HG03520 (cell line): ENCODE measurements around the gene PIK3CA.
"Not testable (repeated sequence)": the region's sequence is repeated elsewhere in the genome, so short reads cannot be mapped to it uniquely, and the experiment has no call there.

Source experiments
- ATAC-seq: cut with Tn5 transposase; IDR thresholded peaks from one replicate; pipeline ENCODE4 v1.9.1; 2021; ENCODE audit warnings: mild to moderate bottlenecking, moderate library complexity; ENCODE audit not compliant: unreplicated experiment

The PIK3CA gene

GRCh38 chr3:179260949-179261765 is 113.0 kb downstream of the PIK3CA start:
- peak; percentile 81 for ATAC-seq

GRCh38 chr3:179263134-179263533 is 115.0 kb downstream of the PIK3CA start:
- ATAC-seq = no peak

DNA sequence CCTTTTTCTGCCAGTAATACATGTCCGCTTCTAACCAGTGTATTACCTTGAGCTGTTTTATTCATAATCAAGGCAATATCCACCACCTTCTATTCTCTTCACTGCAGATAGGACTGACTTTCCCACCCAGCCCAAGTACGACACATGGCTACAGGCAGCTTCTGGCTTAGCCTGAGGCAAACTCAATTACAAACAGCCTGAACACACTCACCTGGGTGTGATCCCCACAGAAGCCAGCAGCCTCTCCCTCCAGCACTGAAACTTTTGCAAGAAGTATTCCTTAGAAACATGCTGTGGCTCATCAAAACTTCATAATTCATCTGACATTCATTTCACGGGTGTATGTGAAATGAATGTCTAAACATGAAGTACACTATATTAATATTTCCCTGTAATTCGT is 116.3 kb downstream of the PIK3CA start:
- no peak for ATAC-seq

DNA sequence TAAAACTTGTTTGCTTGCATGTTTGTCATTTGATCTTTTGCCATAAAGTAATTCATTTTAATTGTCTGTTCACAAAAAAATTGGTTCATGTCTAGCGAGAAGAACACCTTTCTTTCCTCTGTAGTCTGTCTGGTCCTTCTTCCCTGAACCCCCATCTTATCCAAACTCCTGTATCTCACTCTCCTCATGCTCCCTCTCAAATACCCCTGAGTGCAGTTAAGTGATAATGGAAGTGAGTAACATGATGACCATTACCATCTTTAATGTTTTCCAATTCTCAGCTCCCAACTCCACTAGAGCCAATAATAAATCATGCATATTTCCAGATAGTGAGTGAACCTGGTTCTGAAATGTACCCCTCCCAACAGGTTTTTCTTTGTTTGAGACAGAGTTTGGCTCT is 116.9 kb downstream of the PIK3CA start:
- ATAC-seq = no peak

DNA sequence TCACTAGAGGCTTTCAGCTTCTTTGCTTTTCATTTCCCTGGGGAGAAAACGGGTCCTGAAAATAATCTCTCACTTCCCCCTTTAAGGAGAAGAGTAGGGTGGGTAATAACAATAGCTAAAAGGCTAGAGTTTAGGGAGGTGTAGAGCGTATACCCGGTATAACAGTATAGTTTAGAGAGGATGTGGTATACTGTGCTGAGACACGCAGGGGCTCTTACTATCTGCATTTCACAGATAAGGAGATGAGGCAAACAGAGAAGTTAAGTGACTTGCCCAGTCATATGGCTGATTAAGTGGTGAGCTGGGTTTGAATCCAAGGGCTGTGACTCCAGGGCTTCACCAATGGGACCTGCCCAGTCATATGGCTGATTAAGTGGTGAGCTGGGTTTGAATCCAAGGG is 117.7 kb downstream of the PIK3CA start:
- ATAC-seq = peak; percentile 54

DNA sequence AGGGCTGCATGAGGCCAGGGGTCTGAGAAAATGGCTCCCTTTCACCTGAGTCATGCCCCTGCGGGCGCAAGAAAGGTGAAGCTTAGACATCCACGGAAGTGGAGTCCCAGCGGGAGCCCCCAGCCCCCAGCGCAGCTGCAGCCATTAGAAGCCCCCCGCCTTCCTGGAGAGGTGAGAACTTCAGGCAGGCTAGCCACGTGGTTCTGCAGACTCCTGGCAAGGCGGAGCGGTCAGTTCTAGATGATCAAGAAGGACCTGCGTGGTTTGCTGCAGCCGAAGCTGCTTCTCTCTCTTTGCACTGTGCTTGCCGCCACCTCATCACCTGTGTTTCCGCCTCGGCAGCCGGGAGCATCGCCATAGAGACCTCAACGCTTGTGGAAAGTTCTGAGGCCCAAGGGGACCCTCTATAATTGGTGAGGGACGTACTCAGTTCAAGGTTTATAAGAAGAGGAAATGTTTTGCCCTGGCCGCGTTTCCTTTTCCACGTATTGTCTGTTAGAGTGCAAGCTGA is 118.6 kb downstream of the PIK3CA start:
- ATAC-seq = no peak

DNA sequence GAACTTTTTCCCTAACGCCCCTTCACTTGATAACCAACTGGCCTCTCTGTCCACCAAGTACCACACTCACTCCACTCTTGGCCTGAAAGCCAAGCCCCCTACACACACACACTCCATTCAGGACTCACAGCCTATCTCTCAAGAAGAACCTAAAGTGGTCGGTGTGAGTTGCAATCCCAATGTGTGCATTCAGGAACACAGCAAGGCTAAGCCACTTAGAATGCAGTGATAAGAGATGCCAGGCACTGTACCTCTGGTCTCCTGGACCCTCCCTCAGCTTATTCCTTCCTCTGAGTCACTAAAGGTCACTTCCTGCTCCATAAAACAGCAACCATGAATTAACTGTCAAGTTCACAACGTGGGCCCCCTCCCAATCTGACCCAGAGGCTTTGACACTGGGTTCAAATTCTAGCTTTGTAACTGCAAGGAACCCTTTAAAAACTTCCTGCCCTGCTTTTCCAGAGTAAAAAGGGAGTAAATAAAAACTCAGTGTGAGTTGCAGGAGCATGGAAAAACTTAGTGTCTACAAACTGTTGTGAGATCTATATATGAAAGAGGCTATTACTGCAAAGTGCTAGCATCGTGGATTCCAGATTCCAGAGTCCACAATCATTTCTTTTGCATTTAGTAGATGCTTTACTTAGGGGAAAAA is 120.4 kb downstream of the PIK3CA start:
- ATAC-seq = no peak

DNA sequence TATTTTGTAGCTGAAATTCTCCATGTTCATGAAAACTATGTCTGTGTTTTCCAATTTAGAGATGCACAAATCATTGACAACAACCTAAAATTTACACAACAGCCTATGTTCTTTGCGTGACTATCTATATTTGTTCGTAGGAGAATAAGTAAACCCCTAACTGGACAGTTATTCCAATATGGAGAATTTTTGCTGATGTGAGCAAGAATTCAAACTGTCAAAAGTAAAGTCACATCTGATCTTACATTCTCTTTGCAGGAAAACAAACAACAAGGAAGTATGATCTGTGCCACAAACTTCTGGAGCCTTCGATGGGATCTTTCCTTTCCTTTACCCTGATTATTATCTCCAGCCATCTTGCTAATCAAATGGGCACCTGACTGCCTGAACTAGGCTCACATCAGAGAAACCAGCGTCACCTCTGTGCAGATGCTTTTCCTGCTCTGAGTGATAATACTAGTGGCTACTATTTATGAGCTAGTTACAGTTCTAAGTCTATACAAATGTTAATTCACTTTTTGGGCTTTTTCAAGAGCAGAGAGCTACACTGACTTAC is 121.1 kb downstream of the PIK3CA start:
- ATAC-seq = no peak

GRCh38 chr3:179272385-179272784 is 124.2 kb downstream of the PIK3CA start:
- no peak for ATAC-seq

DNA sequence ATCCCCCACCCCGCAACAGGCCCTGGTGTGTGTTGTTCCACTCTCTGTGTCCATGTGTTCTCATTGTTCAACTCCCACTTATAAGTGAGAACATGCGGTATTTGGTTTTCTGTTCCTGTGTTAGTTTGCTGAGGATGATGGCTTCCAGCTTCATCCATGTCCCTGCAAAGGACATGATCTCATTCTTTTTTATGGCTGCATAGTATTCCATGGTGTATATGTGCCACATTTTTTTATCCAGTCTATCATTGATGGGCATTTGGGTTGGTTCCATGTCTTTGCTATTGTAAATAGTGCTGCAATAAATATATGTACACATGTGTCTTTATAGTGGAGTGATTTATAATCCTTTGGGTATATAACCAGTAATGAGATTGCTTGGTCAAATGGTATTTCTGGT is 126.3 kb downstream of the PIK3CA start:
- not testable (repeated sequence) for ATAC-seq

- ATAC-seq = no peak
Observed at GRCh38 chr3:179276001-179276400, 127.8 kb downstream of the PIK3CA start.

- no peak for ATAC-seq
Observed at GRCh38 chr3:179276743-179277142, 128.6 kb downstream of the PIK3CA start.

DNA sequence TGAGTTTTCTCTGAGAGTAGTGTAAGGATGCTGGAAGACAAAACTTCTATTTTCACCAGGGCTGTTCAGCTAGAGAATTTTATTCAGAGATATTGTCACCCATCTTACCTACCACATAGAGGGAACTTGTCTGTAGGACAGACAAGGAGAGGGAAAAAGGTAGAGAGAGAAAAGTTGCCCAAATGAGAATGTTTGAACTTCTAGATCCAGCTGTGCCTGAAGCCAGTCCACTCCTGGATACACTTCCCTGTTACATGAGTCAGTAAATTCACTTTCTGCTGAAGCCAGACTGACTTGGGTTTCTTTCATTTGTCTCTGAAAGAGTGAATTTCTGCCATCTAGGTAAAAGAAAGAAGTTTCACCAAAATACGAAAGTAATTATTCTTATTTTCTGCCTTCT is 130.0 kb downstream of the PIK3CA start:
- ATAC-seq = no peak

- no peak for ATAC-seq
Observed at GRCh38 chr3:179278932-179279693, 131.0 kb downstream of the PIK3CA start.

- ATAC-seq = no peak
Observed at GRCh38 chr3:179279837-179280236, 131.7 kb downstream of the PIK3CA start.

DNA sequence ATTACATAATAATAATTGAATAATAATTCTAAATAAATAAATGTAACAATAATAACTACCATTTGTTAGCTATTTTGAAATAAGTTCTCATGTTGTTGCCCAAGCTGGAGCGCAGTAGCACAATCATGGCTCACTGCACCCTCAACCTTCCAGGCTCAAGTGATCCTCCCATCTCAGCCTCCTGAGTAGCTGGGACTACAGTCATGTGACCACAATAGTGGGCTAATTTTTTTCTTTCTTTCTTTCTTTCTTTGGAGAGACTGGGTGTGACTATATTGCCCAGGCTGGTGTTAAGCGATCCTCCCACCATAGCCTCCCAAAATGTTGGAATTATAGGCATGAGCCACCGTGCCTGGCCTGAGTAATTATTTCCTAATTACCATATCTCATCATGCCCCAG is 133.7 kb downstream of the PIK3CA start:
- ATAC-seq = no peak

- no peak for ATAC-seq
Observed at GRCh38 chr3:179286331-179286730, 138.2 kb downstream of the PIK3CA start.

DNA sequence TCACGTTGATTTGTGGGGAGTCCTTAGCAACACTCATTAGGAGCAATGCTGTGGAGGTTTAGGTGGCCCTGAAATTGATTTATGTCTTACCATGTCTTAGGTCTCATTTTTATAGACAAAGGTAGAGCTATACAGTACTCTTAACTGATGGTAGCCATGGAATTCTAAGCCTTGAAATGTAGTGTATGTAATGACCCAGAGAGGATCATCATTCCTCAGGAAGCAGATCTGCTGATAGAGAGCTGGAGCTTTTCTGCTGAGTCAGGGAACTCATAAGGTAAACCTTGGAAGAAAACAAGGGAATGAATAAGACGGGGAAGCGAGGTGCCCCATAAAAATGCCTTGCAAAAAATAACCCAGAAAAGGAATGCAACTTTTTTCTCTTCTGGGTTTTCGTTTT is 140.7 kb downstream of the PIK3CA start:
- no peak for ATAC-seq

- no peak for ATAC-seq
Observed at GRCh38 chr3:179289295-179289694, 141.1 kb downstream of the PIK3CA start.
